NOMO-1 treated with dmso at 0.1 percent for 144 hours (cell line): ENCODE data around the gene KRCC1.
"Not testable (repeated sequence)": the region's sequence is repeated elsewhere in the genome, so short reads cannot be mapped to it uniquely, and the experiment has no call there.

Experiments
- DNase-seq: peaks from one replicate; lab custom pipeline; 2025; ENCODE audit not compliant: unreplicated experiment; lab: John Stamatoyannopoulos, UW

Gene KRCC1

DNA sequence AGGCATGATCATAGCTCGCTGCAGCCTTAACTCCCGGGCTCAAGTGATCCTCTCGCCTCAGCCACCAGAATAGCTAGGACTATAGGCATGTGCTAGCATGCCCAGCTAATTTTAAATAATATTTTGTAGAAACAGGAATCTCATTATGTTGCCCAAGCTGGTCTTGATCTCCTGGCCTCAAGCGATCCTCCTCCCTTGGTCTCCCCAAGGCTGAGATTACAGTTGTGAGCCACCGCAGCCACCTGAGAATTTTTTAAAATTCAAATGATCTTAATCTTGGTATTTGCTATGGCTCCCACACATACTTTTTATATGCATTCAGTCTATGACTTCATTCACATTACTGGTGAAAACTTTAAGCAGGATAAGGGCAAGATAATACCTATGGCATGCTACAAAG is 13.1 kb downstream of the KRCC1 start:
- DNase-seq: no peak

GRCh38 chr2:88038263-88039105 is 17.1 kb downstream of the KRCC1 start:
- no peak for DNase-seq

- no peak for DNase-seq
These were observed 19.0 kb downstream of the KRCC1 start for GRCh38 chr2:88036606-88037005.

- DNase-seq: no peak
These were observed 19.4 kb downstream of the KRCC1 start for GRCh38 chr2:88036182-88036581.

- DNase-seq: no peak
These were observed 23.4 kb downstream of the KRCC1 start for GRCh38 chr2:88032070-88032702.

- no peak for DNase-seq
These were observed 26.7 kb downstream of the KRCC1 start for GRCh38 chr2:88028931-88029330.

DNA sequence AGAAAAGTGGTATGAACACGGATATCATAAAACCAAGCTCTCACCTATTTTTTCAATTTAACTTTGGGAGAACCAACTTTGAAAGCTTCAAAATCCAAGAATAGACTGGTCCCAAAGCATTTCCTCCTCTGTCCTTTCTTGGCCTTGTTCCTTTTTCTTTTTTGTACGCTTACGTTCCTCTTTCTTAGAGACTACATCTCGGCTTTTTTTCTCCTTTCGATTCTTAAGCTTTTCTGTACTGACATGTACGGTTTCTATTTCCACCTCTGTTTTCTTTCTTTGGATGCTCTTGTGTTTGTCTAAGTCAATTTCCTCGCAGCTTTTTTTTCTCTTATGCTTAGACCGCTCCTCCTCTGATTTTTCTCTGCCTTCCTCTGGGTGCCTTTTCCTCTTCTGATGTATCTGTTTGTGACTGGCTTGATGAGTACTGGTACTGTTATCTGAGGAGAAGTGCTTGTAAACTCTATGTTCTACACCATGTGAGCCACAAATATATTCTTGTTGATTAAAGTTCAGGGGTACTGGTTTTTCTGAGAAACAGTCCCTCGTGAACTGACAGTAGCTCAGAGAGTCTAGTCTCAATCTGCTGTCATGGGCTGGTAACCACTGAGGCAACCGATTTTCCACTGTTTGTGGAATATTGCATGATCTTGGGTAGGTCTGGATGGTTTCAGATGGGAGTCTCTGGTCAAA is 27.7 kb downstream of the KRCC1 start:
- DNase-seq: peak; percentile 40

GRCh38 chr2:88024509-88024908 is 31.1 kb downstream of the KRCC1 start:
- DNase-seq: no peak

- DNase-seq: no peak
These were observed 33.0 kb downstream of the KRCC1 start for GRCh38 chr2:88022669-88022921.

GRCh38 chr2:88019985-88020384 is 35.6 kb downstream of the KRCC1 start:
- no peak for DNase-seq

GRCh38 chr2:88018909-88019308 is 36.7 kb downstream of the KRCC1 start:
- DNase-seq: no peak

DNA sequence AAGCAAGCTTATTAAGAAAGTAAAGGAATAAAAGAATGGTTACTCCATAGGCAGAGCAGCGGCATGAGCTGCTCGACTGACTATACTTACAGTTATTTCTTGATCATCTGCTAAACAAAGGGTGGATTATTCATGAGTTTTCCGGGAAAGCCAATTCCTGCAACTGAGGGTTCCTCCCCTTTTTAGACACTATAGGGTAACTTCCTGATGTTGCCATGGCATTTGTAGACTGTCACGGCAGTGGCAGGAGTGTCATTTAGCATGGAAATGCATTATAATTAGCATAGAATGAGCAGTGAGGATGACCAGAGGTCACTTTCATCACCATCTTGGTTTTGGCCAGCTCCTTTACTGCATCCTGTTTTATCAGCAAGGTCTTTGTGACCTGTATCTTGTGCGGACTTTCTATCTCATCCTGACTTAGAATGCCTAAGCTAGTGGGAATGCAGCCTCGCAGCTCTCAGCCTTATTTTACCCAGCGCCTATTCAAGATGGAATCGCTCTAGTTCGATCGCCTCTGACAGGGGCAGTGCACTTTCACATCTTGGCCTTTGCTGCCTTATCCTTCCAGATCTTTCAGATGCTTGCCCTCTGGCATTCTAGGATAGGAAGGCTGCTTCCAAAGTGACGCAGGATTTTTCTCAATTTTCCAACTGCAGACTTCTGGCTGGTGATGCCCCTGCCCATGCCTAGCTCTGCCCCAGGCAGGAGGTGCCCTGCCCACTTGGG is 37.3 kb downstream of the KRCC1 start:
- not testable (repeated sequence) for DNase-seq

DNA sequence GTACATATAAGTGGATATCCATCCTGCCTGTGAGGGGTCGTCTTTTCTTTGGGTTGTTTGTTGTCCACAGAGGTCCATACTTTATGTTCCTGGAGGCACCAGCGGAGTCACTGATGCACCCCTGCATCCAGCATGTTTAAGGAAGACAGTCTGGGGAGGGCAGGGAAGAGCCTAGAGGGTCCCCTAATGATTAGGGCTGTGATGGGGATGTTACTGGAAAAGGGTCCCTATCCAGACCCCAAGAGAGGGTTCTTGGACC is 37.9 kb downstream of the KRCC1 start:
- DNase-seq: not testable (repeated sequence)

DNA sequence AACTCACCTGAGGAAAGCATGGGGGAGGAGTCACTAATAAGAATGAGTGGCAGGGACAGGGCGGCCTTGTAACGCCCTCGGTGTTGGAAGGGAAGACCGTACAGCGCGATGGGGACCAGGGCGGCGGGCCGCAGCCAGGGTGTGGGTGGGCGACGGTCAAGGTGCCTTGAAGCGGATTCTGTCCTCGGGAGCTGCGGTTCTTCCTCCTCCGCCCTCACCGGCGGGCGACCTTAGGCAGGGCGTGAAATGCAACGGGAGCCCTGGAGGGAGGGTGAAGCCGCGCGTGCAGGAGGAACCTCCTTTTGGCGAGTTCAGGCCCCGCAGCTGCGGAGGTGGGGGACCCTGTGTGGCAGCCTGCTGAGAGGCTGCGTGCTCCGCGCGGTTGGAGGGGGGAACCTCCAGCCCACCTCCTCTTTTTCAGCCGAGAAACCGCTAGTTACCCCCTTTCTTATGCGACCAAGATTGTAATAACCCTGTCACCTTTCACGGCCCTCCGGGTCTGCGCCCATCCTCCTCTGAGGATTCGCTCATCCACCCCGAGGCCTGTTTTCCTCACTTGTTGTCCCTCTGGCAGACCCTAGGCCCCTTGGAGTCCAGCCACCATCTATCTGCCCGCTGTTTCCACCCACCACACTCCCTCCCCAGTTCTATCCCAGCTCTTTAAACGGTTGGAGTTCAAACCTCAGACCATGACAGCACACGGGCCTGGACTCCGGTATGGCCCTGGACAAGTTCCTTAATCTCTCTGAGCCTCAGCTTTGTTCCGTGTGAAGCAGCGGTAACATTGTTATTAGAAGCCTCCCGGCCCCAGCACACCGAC is 38.4 kb downstream of the KRCC1 start:
- DNase-seq: peak; percentile 47

DNA sequence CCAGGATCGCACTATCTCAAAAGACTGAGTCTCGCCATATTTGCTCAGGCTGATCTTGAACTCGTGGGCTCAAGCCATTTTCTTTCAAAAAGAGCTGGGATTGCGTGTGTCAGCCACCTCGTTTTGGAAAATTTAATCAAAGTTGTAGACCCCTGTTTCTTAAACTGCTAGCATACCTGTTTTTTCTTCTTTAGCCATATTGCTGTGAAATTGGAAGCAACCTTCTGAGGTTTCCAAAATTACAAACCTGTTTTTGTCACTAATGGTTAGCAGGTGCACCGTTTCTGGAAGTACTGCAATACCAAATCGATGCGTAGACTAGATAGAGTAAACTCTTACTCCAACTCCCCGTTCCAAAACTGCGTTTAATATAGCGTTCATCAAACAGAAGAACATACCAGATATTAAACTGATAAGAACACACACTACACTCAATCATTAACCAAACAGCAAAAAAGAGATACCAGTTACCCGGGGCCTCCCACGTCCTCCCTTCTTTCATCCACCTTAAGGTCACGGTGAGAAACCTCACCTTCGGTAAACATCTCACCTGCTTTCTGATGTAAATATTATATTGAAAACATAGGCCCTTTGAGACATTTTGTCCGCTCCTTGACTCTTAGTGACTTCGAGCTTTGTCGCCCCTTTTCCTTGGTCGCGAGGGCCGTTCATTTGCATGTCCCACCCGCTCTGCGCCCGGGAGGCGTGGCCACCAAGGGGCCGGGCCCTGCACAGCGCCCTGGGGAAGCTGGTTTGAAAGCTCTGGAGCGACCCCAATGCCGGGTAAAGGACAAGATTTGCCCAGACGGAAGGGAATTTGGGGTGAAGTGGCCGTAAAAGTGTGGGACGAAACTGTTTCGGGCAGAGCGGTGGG is 39.3 kb downstream of the KRCC1 start, which contains the start of gene RNU2-63P:
RNU2-63P (minus strand) TSS at position 462 of the 874 bp plus-strand sequence.
- peak; percentile 47 for DNase-seq

DNA sequence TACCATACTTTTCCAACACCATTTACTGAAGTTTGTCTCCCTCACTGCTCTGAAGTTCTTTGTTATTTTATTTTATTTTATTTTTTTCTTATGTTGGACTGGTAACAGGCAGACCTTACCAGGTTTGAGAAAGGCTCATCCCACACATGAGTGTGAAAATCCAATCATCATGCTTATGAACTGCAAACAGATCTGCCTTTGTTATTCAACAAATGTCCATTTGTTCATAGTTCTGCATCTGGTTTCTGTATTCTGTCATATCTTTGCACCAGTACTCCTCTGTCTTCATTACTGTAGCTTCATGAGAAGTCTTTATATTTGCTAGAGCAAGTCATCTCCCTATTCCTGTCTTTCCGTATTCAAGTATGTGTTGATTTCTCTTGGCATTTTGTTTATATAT is 44.6 kb downstream of the KRCC1 start:
- DNase-seq: no peak

DNA sequence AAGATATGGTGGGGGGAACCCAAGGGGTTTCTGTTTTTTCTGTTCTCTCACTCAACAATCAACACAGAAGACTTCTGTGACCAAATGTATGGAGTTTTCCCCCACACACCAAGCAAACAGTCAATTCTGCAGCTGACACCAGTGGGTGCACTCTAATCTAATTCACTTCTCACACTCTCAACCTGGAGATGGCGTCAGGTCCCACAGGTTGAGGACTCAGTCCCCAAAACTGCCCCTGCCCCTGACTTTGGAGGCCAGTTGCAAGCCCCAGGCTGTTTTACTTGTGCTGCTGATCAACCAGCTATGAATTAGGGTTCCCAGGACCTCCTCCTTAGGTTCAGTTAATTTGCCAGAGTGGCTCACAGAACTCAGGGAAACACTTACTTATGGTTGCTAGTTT is 45.4 kb downstream of the KRCC1 start:
- no peak for DNase-seq

- DNase-seq: no peak
These were observed 48.6 kb downstream of the KRCC1 start for GRCh38 chr2:88006912-88007439.

- no peak for DNase-seq
These were observed 49.8 kb downstream of the KRCC1 start for GRCh38 chr2:88005776-88006175.
